GM10847 (cell line): ENCODE data around the gene UGT1A10.

Experiments used
- POLR2A ChIP-seq: IDR thresholded peaks from 2 replicates; pipeline ENCODE4 v1.6.1; 2011; ENCODE audit not compliant: insufficient read length; ENCODE audit errors: extremely low read depth

Gene UGT1A10

GRCh38 chr2:233789554-233789953 is 153.3 kb downstream of the UGT1A10 start:
- no peak for TF ChIP-seq POLR2A

- TF ChIP-seq POLR2A = no peak
Observed at GRCh38 chr2:233791151-233791882, 155.1 kb downstream of the UGT1A10 start.

GRCh38 chr2:233791883-233792329 is 155.7 kb downstream of the UGT1A10 start:
- TF ChIP-seq POLR2A = no peak

- no peak for TF ChIP-seq POLR2A
Observed at GRCh38 chr2:233792720-233793119, 156.5 kb downstream of the UGT1A10 start.

GRCh38 chr2:233793465-233794127 is 157.3 kb downstream of the UGT1A10 start:
- TF ChIP-seq POLR2A = no peak

- TF ChIP-seq POLR2A = no peak
Observed at GRCh38 chr2:233794128-233794658, 157.9 kb downstream of the UGT1A10 start.

- TF ChIP-seq POLR2A = no peak
Observed at GRCh38 chr2:233795735-233796171, 159.5 kb downstream of the UGT1A10 start.

GRCh38 chr2:233796254-233796653 is 160.0 kb downstream of the UGT1A10 start:
- no peak for TF ChIP-seq POLR2A

GRCh38 chr2:233798335-233799086 is 162.3 kb downstream of the UGT1A10 start:
- no peak for TF ChIP-seq POLR2A

- TF ChIP-seq POLR2A = no peak
Observed at GRCh38 chr2:233799087-233799665, 162.9 kb downstream of the UGT1A10 start.

- TF ChIP-seq POLR2A = no peak
Observed at GRCh38 chr2:233799716-233800115, 163.5 kb downstream of the UGT1A10 start.

- TF ChIP-seq POLR2A = no peak
Observed at GRCh38 chr2:233800208-233800607, 164.0 kb downstream of the UGT1A10 start.

GRCh38 chr2:233801357-233802131 is 165.3 kb downstream of the UGT1A10 start:
- no peak for TF ChIP-seq POLR2A

- no peak for TF ChIP-seq POLR2A
Observed at GRCh38 chr2:233802132-233802815, 166.0 kb downstream of the UGT1A10 start.
